Panc1 (cell line): ENCODE data around the gene SHBG. TPM values are rescaled to one million over a fixed set of nuclear protein-coding genes. Genes with fewer than 3 reads are reported as not detected.

Source experiments
- ATAC-seq: fragments of 200-7000 bp; cut with Tn5 transposase; 2 replicates; pipeline ENCODE4 v1.9.1; 2020; ENCODE audit warnings: mild to moderate bottlenecking, moderate library complexity
- Bru-seq: library from RNA; stranded (reverse); fragments of 400-500 nt; gene quantifications from one replicate; lab custom pipeline; 2021; lab: Mats Ljungman, UMichigan
- BruChase-seq, 2 experiments: library from RNA; stranded (reverse); fragments of 400-500 nt; gene quantifications; one replicate each; lab custom pipeline; 2021; lab: Mats Ljungman, UMichigan
- BruUV-seq: library from RNA; stranded (reverse); fragments of 400-500 nt; replicated peaks from 2 replicates; lab custom pipeline; 2021; lab: Mats Ljungman, UMichigan
- CTCF ChIA-PET: fragments of 300-600 bp; sonication (Branson Sonifier 250); formaldehyde crosslinking; loops from one replicate; lab custom pipeline; 2022; ENCODE audit warnings: antibody characterized with exemption; lab: Charles Lee
- POLR2A ChIA-PET: fragments of 300-600 bp; sonication (Branson Sonifier 250); formaldehyde crosslinking; loops from one replicate; lab custom pipeline; 2022; ENCODE audit warnings: antibody characterized with exemption; lab: Charles Lee
- DNase-seq: peaks from one replicate; pipeline ENCODE4 v3.0.0-alpha.2; 2010; ENCODE audit warnings: low read depth, low spot score
- H3K27ac ChIP-seq: 2 replicates; pipeline ENCODE4 v1.5.1; 2011; ENCODE audit warnings: mild to moderate bottlenecking, low read length, inconsistent platforms
- H3K27me3 ChIP-seq: fragments of 200-500 bp; sonication (Bioruptor generic); 2 replicates; pipeline ENCODE4 v1.6.0; 2014; ENCODE audit warnings: low read length, inconsistent platforms; ENCODE audit not compliant: control insufficient read depth, insufficient read depth
- H3K36me3 ChIP-seq: fragments of 200-500 bp; sonication (Bioruptor generic); 2 replicates; pipeline ENCODE4 v1.5.1; 2014; ENCODE audit warnings: inconsistent platforms, mild to moderate bottlenecking, low read length, moderate library complexity; ENCODE audit not compliant: control insufficient read depth, insufficient read depth
- H3K4me1 ChIP-seq: 2 replicates; pipeline ENCODE4 v1.5.1; 2011; ENCODE audit warnings: inconsistent platforms, mild to moderate bottlenecking, low read length, moderate library complexity; ENCODE audit not compliant: control insufficient read depth, insufficient read depth
- H3K4me3 ChIP-seq, 2 experiments: 2 replicates each; pipeline ENCODE4 v1.5.1; 2011 to 2012; ENCODE audit warnings: low read depth in 2 of 2, low read length in 2 of 2, mild to moderate bottlenecking in 2 of 2, inconsistent platforms in 1 of 2, moderate library complexity in 1 of 2
- H3K9me3 ChIP-seq: fragments of 200-500 bp; sonication (Bioruptor generic); 2 replicates; pipeline ENCODE4 v1.5.1; 2014; ENCODE audit warnings: low read depth, mild to moderate bottlenecking, inconsistent platforms, low read length, moderate library complexity; ENCODE audit not compliant: control insufficient read depth, insufficient read depth
- POLR2AphosphoS5 ChIP-seq: IDR thresholded peaks from 2 replicates; pipeline ENCODE4 v1.6.1; 2012; ENCODE audit warnings: mild to moderate bottlenecking, low read depth, low read length, moderate library complexity
- REST ChIP-seq, 2 experiments: IDR thresholded peaks; 2 replicates each; pipeline ENCODE4 v1.6.1; 2011 to 2012; ENCODE audit warnings: low read depth in 2 of 2, control low read depth in 1 of 2, low read length in 1 of 2, mild to moderate bottlenecking in 1 of 2, moderate library complexity in 1 of 2; ENCODE audit not compliant: insufficient read depth in 1 of 2
- SIN3A ChIP-seq: IDR thresholded peaks from 2 replicates; pipeline ENCODE4 v1.6.1; 2012; ENCODE audit warnings: low read depth, mild to moderate bottlenecking, low read length, moderate library complexity, borderline replicate concordance; ENCODE audit not compliant: insufficient read depth
- TCF7L2 ChIP-seq: IDR thresholded peaks from 2 replicates; pipeline ENCODE4 v1.6.1; 2011; ENCODE audit warnings: mild to moderate bottlenecking, low read depth, low read length, inconsistent platforms
- in situ Hi-C: cut with HindIII; loops from 2 replicates; pipeline ENCODE4 v1.10.0; 2016; ENCODE audit warnings: low sequenced_read_pairs, low pct_unique_long_range_greater_than_20kb
- intact Hi-C: fragments of 100-400 bp; cut with micrococcal nuclease; formaldehyde crosslinking; loops from one replicate; pipeline ENCODE4 v1.10.0; 2022; ENCODE audit not compliant: unreplicated experiment
- long read RNA-seq: library from polyadenylated mRNA; unstranded; transcript quantifications from one replicate; pipeline ENCODE4 v2.0.0, GENCODE V29; 2021; ENCODE audit not compliant: unreplicated experiment
- polyA plus RNA-seq: library from polyadenylated mRNA; unstranded; fragments of >200 nt; gene quantifications from one replicate; pipeline ENCODE4 v1.2.1, GENCODE V29; 2012; ENCODE audit warnings: missing spikeins; ENCODE audit not compliant: insufficient read length
- total RNA-seq: library from RNA; stranded (reverse); gene quantifications from one replicate; pipeline ENCODE4 v1.2.1, GENCODE V29; 2021; ENCODE audit not compliant: unreplicated experiment
- TF ChIP-seq, protein P1 (sequence below): fragments of 450-650 bp; IDR thresholded peaks from 2 replicates; pipeline ENCODE4 v1.5.1; 2017; ENCODE audit warnings: mild to moderate bottlenecking

The SHBG gene, protein sequence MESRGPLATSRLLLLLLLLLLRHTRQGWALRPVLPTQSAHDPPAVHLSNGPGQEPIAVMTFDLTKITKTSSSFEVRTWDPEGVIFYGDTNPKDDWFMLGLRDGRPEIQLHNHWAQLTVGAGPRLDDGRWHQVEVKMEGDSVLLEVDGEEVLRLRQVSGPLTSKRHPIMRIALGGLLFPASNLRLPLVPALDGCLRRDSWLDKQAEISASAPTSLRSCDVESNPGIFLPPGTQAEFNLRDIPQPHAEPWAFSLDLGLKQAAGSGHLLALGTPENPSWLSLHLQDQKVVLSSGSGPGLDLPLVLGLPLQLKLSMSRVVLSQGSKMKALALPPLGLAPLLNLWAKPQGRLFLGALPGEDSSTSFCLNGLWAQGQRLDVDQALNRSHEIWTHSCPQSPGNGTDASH
- 1.2 TPM for total RNA-seq
- 1.7 TPM for polyA plus RNA-seq
- percentile 23 among the genes with signal in this experiment for Bru-seq, nascent RNA
- percentile 24 among the genes with signal in this experiment for BruChase-seq, experiment 1, labeled RNA remaining after a 2-hour chase
- percentile 26 among the genes with signal in this experiment for BruChase-seq, experiment 2, labeled RNA remaining after a 6-hour chase
- long read RNA-seq, partial matches to known transcripts = 0 of 1 reads
- long read RNA-seq, other reads (novel, unspliced or antisense) = 1 of 1 reads

- H3K36me3 ChIP-seq = no peaks in the 10 kb centered on the region
- POLR2A ChIA-PET = interaction anchor here (0.6 kb wide), 1 partner anchor 37 kb away, joined by 3 read pairs; no protein-coding TSS in a partner anchor
- H3K4me1 ChIP-seq = peaks cover 7% of the 10 kb centered on the region
- no peaks in the 10 kb centered on the region for H3K27me3 ChIP-seq
- intact Hi-C loops (no loop called here), in situ Hi-C loops (no loop called here)
- CTCF ChIA-PET = no interaction called here
- BruUV-seq = no TSS peak
- H3K9me3 ChIP-seq = no peaks in the 10 kb centered on the region
- TF ChIP-seq POLR2AphosphoS5 (no peak), REST (IDR thresholded peaks at IDR 0.05; ENCODE audit: insufficient read depth in 1 of 2, low read depth in 2 of 2, low read length in 1 of 2) (no peak), SIN3A (no peak), TCF7L2 (no peak)
- TF ChIP-seq, protein P1, sequence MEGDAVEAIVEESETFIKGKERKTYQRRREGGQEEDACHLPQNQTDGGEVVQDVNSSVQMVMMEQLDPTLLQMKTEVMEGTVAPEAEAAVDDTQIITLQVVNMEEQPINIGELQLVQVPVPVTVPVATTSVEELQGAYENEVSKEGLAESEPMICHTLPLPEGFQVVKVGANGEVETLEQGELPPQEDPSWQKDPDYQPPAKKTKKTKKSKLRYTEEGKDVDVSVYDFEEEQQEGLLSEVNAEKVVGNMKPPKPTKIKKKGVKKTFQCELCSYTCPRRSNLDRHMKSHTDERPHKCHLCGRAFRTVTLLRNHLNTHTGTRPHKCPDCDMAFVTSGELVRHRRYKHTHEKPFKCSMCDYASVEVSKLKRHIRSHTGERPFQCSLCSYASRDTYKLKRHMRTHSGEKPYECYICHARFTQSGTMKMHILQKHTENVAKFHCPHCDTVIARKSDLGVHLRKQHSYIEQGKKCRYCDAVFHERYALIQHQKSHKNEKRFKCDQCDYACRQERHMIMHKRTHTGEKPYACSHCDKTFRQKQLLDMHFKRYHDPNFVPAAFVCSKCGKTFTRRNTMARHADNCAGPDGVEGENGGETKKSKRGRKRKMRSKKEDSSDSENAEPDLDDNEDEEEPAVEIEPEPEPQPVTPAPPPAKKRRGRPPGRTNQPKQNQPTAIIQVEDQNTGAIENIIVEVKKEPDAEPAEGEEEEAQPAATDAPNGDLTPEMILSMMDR = no peak
- H3K27ac ChIP-seq = no peak within 1 kb of the TSS
- ATAC-seq (no peak), DNase-seq (no peak)
- no peak within 1 kb of the TSS for H3K4me3 ChIP-seq
Observed at GRCh38 chr17:7629939-7630571, at the start of gene SHBG. Gene SHBG (plus strand): TSS chr17:7630135. CDS start chr17:7630173, 38 bp downstream.

DNA sequence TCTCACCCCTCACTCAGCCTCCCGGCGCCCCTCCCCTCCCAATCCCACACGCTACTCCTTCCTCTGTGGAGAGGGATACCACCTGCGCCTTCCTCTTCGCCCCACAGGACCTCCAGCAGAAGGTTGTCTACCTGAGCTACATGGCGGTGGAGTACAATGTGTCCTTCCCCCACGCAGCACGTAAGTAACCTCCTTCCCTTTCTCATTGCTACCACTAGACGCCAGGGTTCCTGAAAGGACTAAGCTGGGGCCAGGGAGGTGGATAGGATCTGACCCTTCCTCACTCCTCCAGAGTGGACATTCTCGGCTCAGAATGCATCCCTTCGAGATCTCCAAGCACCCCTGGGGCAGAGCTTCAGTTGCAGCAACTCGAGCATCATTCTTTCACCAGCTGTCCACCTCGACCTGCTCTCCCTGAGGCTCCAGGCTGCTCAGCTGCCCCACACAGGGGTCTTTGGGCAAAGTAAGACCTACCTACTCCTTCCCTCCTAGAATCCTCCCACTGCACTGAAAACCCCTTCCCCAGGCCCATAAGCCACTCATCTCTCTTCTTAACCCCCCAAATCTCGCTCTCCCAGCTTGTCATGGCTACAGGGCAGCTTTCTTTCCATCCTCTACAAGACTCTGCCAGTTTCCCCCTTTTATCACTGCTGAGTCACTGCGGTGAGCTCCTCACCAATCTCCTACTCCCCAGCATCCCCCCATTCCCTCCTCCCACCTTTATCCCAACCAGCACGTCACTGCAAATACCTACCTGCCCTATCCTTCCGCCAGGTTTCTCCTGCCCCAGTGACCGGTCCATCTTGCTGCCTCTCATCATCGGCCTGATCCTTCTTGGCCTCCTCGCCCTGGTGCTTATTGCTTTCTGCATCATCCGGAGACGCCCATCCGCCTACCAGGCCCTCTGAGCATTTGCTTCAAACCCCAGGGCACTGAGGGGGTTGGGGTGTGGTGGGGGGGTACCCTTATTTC, 49.0 kb upstream of the SHBG start:
- Histone ChIP-seq H3K9me3 (no peaks in the 10 kb centered on the region), H3K4me1 (peaks cover 64% of the 10 kb centered on the region), H3K27ac (peak overlapping the region; percentile 85), H3K36me3 (peaks cover 7% of the 10 kb centered on the region), H3K4me3 (peak overlapping the region in 1 of 2 experiments; percentile 45; a peak in 2 of 4 replicates), H3K27me3 (no peaks in the 10 kb centered on the region)
- BruUV-seq = no TSS peak
- in situ Hi-C loops (no loop called here), intact Hi-C loops (no loop called here)
- CTCF ChIA-PET = interaction anchor here (0.6 to 1.4 kb wide), 4 partner anchors 21 to 366 kb away, joined by 3 to 4 read pairs (median 3); partner anchors contain the start of gene TP53
- ATAC-seq (no peak), DNase-seq (no peak)
- TF ChIP-seq REST (IDR thresholded peaks at IDR 0.05; ENCODE audit: insufficient read depth in 1 of 2, low read depth in 2 of 2, low read length in 1 of 2) (no peak), SIN3A (no peak), POLR2AphosphoS5 (no peak)
- TF ChIP-seq, protein P1 = no peak
- POLR2A ChIA-PET = interaction anchor here (0.6 kb wide), 1 partner anchor 106 kb away, joined by 3 read pairs; the partner anchor contains the start of gene TP53
